H9 (cell line): Measurements from ENCODE around the gene SEMA3D. TPM values are rescaled to one million over a fixed set of nuclear protein-coding genes. Genes with fewer than 3 reads are reported as not detected.

Experiments
- DNase-seq: peaks from one replicate; pipeline ENCODE4 v3.0.0-alpha.2; 2017
- H2AFZ ChIP-seq: one replicate; pipeline ENCODE4 v1.6.1; 2013; ENCODE audit warnings: mild to moderate bottlenecking, low read length, control low read depth, moderate library complexity
- H2AK5ac ChIP-seq: 2 replicates; pipeline ENCODE4 v1.6.1; 2013; ENCODE audit warnings: low read length, control low read depth, mixed read lengths; ENCODE audit not compliant: insufficient read length
- H2BK120ac ChIP-seq: one replicate; pipeline ENCODE4 v1.6.1; 2013; ENCODE audit warnings: low read depth, mild to moderate bottlenecking, low read length, control low read depth, inconsistent platforms; ENCODE audit not compliant: poor library complexity, severe bottlenecking
- H2BK12ac ChIP-seq: 2 replicates; pipeline ENCODE4 v1.6.1; 2013; ENCODE audit warnings: low read length, control low read depth, mixed read lengths, low read depth; ENCODE audit not compliant: insufficient read length
- H2BK15ac ChIP-seq: 2 replicates; pipeline ENCODE4 v1.6.1; 2013; ENCODE audit warnings: low read depth, low read length, control low read depth
- H2BK20ac ChIP-seq: one replicate; pipeline ENCODE4 v1.6.1; 2013; ENCODE audit warnings: low read depth, mild to moderate bottlenecking, low read length, control low read depth, inconsistent platforms; ENCODE audit not compliant: poor library complexity, severe bottlenecking
- H2BK5ac ChIP-seq: 2 replicates; pipeline ENCODE4 v1.6.1; 2013; ENCODE audit warnings: low read length, control low read depth, mixed read lengths; ENCODE audit not compliant: insufficient read length
- H3K14ac ChIP-seq: 2 replicates; pipeline ENCODE4 v1.6.1; 2013; ENCODE audit warnings: low read length, control low read depth; ENCODE audit not compliant: insufficient read depth
- H3K18ac ChIP-seq: 2 replicates; pipeline ENCODE4 v1.6.1; 2013; ENCODE audit warnings: low read depth, mild to moderate bottlenecking, mixed read lengths, low read length, control low read depth; ENCODE audit not compliant: insufficient read length
- H3K23ac ChIP-seq: 2 replicates; pipeline ENCODE4 v1.6.1; 2013; ENCODE audit warnings: low read length, control low read depth, mixed read lengths, low read depth; ENCODE audit not compliant: insufficient read length
- H3K23me2 ChIP-seq: 2 replicates; pipeline ENCODE4 v1.6.1; 2013; ENCODE audit warnings: low read depth, mild to moderate bottlenecking, mixed read lengths, low read length, control low read depth; ENCODE audit not compliant: insufficient read length, poor library complexity, severe bottlenecking
- H3K27ac ChIP-seq: 2 replicates; pipeline ENCODE4 v1.5.1; 2013; ENCODE audit warnings: low read length, control low read depth, mixed read lengths, low read depth; ENCODE audit not compliant: insufficient read length
- H3K27me3 ChIP-seq: 2 replicates; pipeline ENCODE4 v1.6.1; 2013; ENCODE audit warnings: low read length, control low read depth, inconsistent platforms; ENCODE audit not compliant: insufficient read depth
- H3K4ac ChIP-seq: 2 replicates; pipeline ENCODE4 v1.6.1; 2013; ENCODE audit warnings: low read depth, mild to moderate bottlenecking, control low read depth, inconsistent platforms, low read length, moderate library complexity
- H3K4me1 ChIP-seq: 2 replicates; pipeline ENCODE4 v1.6.1; 2013; ENCODE audit warnings: low read length, control low read depth, inconsistent platforms; ENCODE audit not compliant: insufficient read depth
- H3K4me2 ChIP-seq: 2 replicates; pipeline ENCODE4 v1.6.1; 2013; ENCODE audit warnings: low read length, control low read depth, mixed read lengths; ENCODE audit not compliant: insufficient read length, insufficient read depth
- H3K56ac ChIP-seq: 2 replicates; pipeline ENCODE4 v1.6.1; 2013; ENCODE audit warnings: low read depth, mild to moderate bottlenecking, mixed read lengths, low read length, control low read depth; ENCODE audit not compliant: insufficient read length
- H3K79me1 ChIP-seq: 2 replicates; pipeline ENCODE4 v1.6.1; 2013; ENCODE audit warnings: low read depth, mild to moderate bottlenecking, moderate library complexity, low read length, control low read depth, inconsistent platforms; ENCODE audit not compliant: insufficient read depth, poor library complexity, severe bottlenecking
- H3K79me2 ChIP-seq: 2 replicates; pipeline ENCODE4 v1.6.1; 2013; ENCODE audit warnings: low read length, control low read depth, inconsistent platforms; ENCODE audit not compliant: insufficient read depth
- H3K9ac ChIP-seq: 2 replicates; pipeline ENCODE4 v1.6.1; 2013; ENCODE audit warnings: low read length, control low read depth, mixed read lengths; ENCODE audit not compliant: insufficient read length; ENCODE audit errors: extremely low read depth
- H3K9me3 ChIP-seq: one replicate; pipeline ENCODE4 v1.6.1; 2013; ENCODE audit warnings: low read depth, low read length, inconsistent platforms; ENCODE audit not compliant: control insufficient read depth
- H3T11ph ChIP-seq: one replicate; pipeline ENCODE4 v1.6.1; 2013; ENCODE audit warnings: mild to moderate bottlenecking, low read length, control low read depth, inconsistent platforms
- H4K20me1 ChIP-seq: one replicate; pipeline ENCODE4 v1.6.1; 2013; ENCODE audit not compliant: control insufficient read depth, insufficient read length, insufficient read depth
- H4K5ac ChIP-seq: 2 replicates; pipeline ENCODE4 v1.6.1; 2013; ENCODE audit warnings: low read depth, mild to moderate bottlenecking, mixed read lengths, low read length, control low read depth; ENCODE audit not compliant: insufficient read length
- H4K8ac ChIP-seq: replicated peaks from 2 replicates; pipeline ENCODE4 v1.6.1; 2013; ENCODE audit warnings: low read length, control low read depth, mixed read lengths, low read depth; ENCODE audit not compliant: insufficient read length
- H4K91ac ChIP-seq: 2 replicates; pipeline ENCODE4 v1.6.1; 2013; ENCODE audit warnings: low read depth, mild to moderate bottlenecking, moderate library complexity, mixed read lengths, low read length, control low read depth; ENCODE audit not compliant: insufficient read length
- H3K27ac Mint-ChIP-seq, 3 experiments: 2 replicates in 2 of 3; 3 replicates in 1 of 3; pipeline ENCODE4 v1.8.0; 2020 to 2021; ENCODE audit warnings: mixed read lengths in 3 of 3, mild to moderate bottlenecking in 1 of 3, moderate library complexity in 1 of 3
- H3K27me3 Mint-ChIP-seq: 2 replicates; pipeline ENCODE4 v1.8.0; 2021; ENCODE audit warnings: low read depth, mild to moderate bottlenecking, moderate library complexity, mixed read lengths
- H3K36me3 Mint-ChIP-seq, 3 experiments: 2 replicates in 2 of 3; 3 replicates in 1 of 3; pipeline ENCODE4 v1.8.0; 2020 to 2021; ENCODE audit warnings: low read depth in 3 of 3, mixed read lengths in 3 of 3; ENCODE audit not compliant: insufficient read depth in 1 of 3
- H3K4me1 Mint-ChIP-seq, 2 experiments: 2 replicates each; pipeline ENCODE4 v1.8.0; 2020; ENCODE audit warnings: mixed read lengths in 2 of 2
- H3K4me3 Mint-ChIP-seq, 2 experiments: 2 replicates in 1 of 2; 3 replicates in 1 of 2; pipeline ENCODE4 v1.8.0; 2020 to 2021; ENCODE audit warnings: mild to moderate bottlenecking in 2 of 2, mixed read lengths in 2 of 2, moderate library complexity in 1 of 2
- H3K9me3 Mint-ChIP-seq, 2 experiments: 2 replicates in 1 of 2; 3 replicates in 1 of 2; pipeline ENCODE4 v1.8.0; 2020; ENCODE audit warnings: mild to moderate bottlenecking in 2 of 2, mixed read lengths in 2 of 2, moderate library complexity in 1 of 2
- CTCF ChIP-seq: fragments of 200-600 bp; sonication (generic); conservative IDR thresholded peaks from 3 replicates; pipeline ENCODE4 v1.8.0; 2021; ENCODE audit warnings: antibody characterized with exemption, mild to moderate bottlenecking
- WGBS: extraction: QIAGEN DNeasy Blood & Tissue Kit; methylation state at CpG from one replicate; pipeline ENCODE4 v1.1.7; 2013; ENCODE audit warnings: missing lambda C conversion rate, low lambda C conversion rate, mixed read lengths; ENCODE audit not compliant: insufficient read length; ENCODE audit errors: extremely low coverage; 5-methylcytosine and 5-hydroxymethylcytosine counted together
- total RNA-seq: library from RNA; stranded (reverse); gene quantifications from 2 replicates; pipeline ENCODE4 v1.2.1, GENCODE V29; 2021

The SEMA3D gene
- total RNA-seq, 1 experiment from 2014 or later, result 5.4 TPM

- no peaks in the 10 kb centered on the region for H3K27me3 Mint-ChIP-seq
- no peak overlapping the region for H3K14ac ChIP-seq
- H3K9me3 Mint-ChIP-seq, result peaks cover 2% of the 10 kb centered on the region in 2 experiments; a peak in 2 of 5 replicates
- no peak for DNase-seq
- H3K18ac ChIP-seq, result no peak overlapping the region
- H3K79me1 ChIP-seq, result no peaks in the 10 kb centered on the region
- H3K4me1 Mint-ChIP-seq, result no peaks in the 10 kb centered on the region; a peak in 1 of 4 replicates
- H2AFZ ChIP-seq, result no peak overlapping the region
- H2BK120ac ChIP-seq, result no peak overlapping the region
- no CpG with 5 or more reads among the region's 1 CpG for WGBS
- no peak overlapping the region for H3K27ac ChIP-seq
- H3K9me3 ChIP-seq, result no peaks in the 10 kb centered on the region
- no peak overlapping the region for H3T11ph ChIP-seq
- no peak overlapping the region for H3K4ac ChIP-seq
- no peaks in the 10 kb centered on the region for H3K27me3 ChIP-seq
- H3K27ac Mint-ChIP-seq, result no peak overlapping the region
- no peak overlapping the region for H4K8ac ChIP-seq
- H3K9ac ChIP-seq, result no peak overlapping the region
- H3K4me3 Mint-ChIP-seq, result no peak overlapping the region
- no peak overlapping the region for H2BK5ac ChIP-seq
- no peaks in the 10 kb centered on the region for H3K4me1 ChIP-seq
- H3K56ac ChIP-seq, result no peak overlapping the region
- H2BK15ac ChIP-seq, result no peak overlapping the region
- H2BK12ac ChIP-seq, result no peak overlapping the region
- no peaks in the 10 kb centered on the region for H4K20me1 ChIP-seq
- no peak for TF ChIP-seq CTCF
- no peaks in the 10 kb centered on the region for H3K23me2 ChIP-seq
- no peak overlapping the region for H2AK5ac ChIP-seq
- no peak overlapping the region for H3K4me2 ChIP-seq
- H3K79me2 ChIP-seq, result no peaks in the 10 kb centered on the region
- H3K36me3 Mint-ChIP-seq, result peaks cover 0 to 2% (median 0%) of the 10 kb centered on the region in 3 experiments; a peak in 1 of 7 replicates
- H3K23ac ChIP-seq, result no peak overlapping the region
- H4K5ac ChIP-seq, result no peak overlapping the region
- no peak overlapping the region for H4K91ac ChIP-seq
- no peak overlapping the region for H2BK20ac ChIP-seq
Measured at GRCh38 chr7:84971360-84971759, 215.5 kb downstream of the SEMA3D start.
